Naive thymus-derived CD4-positive, alpha-beta T cell (primary cell): ENCODE measurements around the gene CNOT4. TPM values are rescaled to one million over a fixed set of nuclear protein-coding genes. Genes with fewer than 3 reads are reported as not detected.

Experiments used
- ATAC-seq: fragments of 150-1000 bp; cut with Tn5 transposase; 2 replicates; pipeline ENCODE4 v1.10.0; 2021; ENCODE audit warnings: mild to moderate bottlenecking, moderate library complexity
- CTCF ChIA-PET: fragments of 350-600 bp; sonication (Branson Sonifier 250); formaldehyde crosslinking; loops from one replicate; lab custom pipeline; 2021; ENCODE audit warnings: antibody characterized with exemption; lab: Charles Lee
- POLR2A ChIA-PET: fragments of 350-600 bp; sonication (Branson Sonifier 250); formaldehyde crosslinking; loops from one replicate; lab custom pipeline; 2021; ENCODE audit warnings: antibody characterized with exemption, inconsistent platforms; lab: Charles Lee
- DNase-seq, 9 donors: peaks; one replicate each; pipeline versions ENCODE4 v3.0.0 to v3.0.0-alpha.2; 2020 to 2022; ENCODE audit warnings: mixed read lengths in 1 of 9
- H3K27ac ChIP-seq: one replicate; pipeline ENCODE4 v1.7.0; 2013; ENCODE audit warnings: mild to moderate bottlenecking, low read depth, low read length, moderate library complexity
- H3K27me3 ChIP-seq, 2 donors: one replicate each; pipeline ENCODE4 v1.7.0; 2013; ENCODE audit warnings: low read length in 2 of 2, mild to moderate bottlenecking in 2 of 2, moderate library complexity in 2 of 2; ENCODE audit not compliant: control insufficient read depth in 2 of 2, insufficient read depth in 2 of 2
- H3K36me3 ChIP-seq, 3 experiments: 1 replicate in 2 of 3; 2 replicates in 1 of 3; pipeline ENCODE4 v1.7.0; 2013; ENCODE audit warnings: low read length in 3 of 3, mild to moderate bottlenecking in 3 of 3, moderate library complexity in 1 of 3; ENCODE audit not compliant: insufficient read depth in 3 of 3, control insufficient read depth in 2 of 3
- H3K4me1 ChIP-seq, 2 donors: one replicate each; pipeline ENCODE4 v1.7.0; 2013; ENCODE audit warnings: low read length in 2 of 2, mild to moderate bottlenecking in 2 of 2, moderate library complexity in 1 of 2; ENCODE audit not compliant: control insufficient read depth in 2 of 2, insufficient read depth in 2 of 2
- H3K4me3 ChIP-seq: 2 replicates; pipeline ENCODE4 v1.7.0; 2013; ENCODE audit warnings: mild to moderate bottlenecking, low read length
- H3K9me3 ChIP-seq, 3 experiments: 1 replicate in 2 of 3; 2 replicates in 1 of 3; pipeline ENCODE4 v1.7.0; 2013; ENCODE audit warnings: low read length in 3 of 3; ENCODE audit not compliant: control insufficient read depth in 2 of 3
- H3K27ac Mint-ChIP-seq, 9 donors: one replicate each; pipeline ENCODE4 v1.8.0; 2020 to 2022; ENCODE audit warnings: mixed read lengths in 9 of 9, mild to moderate bottlenecking in 8 of 9, moderate library complexity in 5 of 9, inconsistent platforms in 2 of 9
- H3K27me3 Mint-ChIP-seq, 5 donors: one replicate each; pipeline ENCODE4 v1.8.0; 2021 to 2022; ENCODE audit warnings: mixed read lengths in 5 of 5, mild to moderate bottlenecking in 1 of 5
- H3K36me3 Mint-ChIP-seq, 5 donors: one replicate each; pipeline ENCODE4 v1.8.0; 2020 to 2022; ENCODE audit warnings: mixed read lengths in 5 of 5, mild to moderate bottlenecking in 3 of 5, inconsistent platforms in 1 of 5
- H3K4me1 Mint-ChIP-seq, 7 donors: one replicate each; pipeline ENCODE4 v1.8.0; 2020 to 2022; ENCODE audit warnings: mixed read lengths in 7 of 7, mild to moderate bottlenecking in 3 of 7, inconsistent platforms in 1 of 7
- H3K4me3 Mint-ChIP-seq, 10 donors: one replicate each; pipeline ENCODE4 v1.8.0; 2020 to 2022; ENCODE audit warnings: mild to moderate bottlenecking in 10 of 10, mixed read lengths in 10 of 10, moderate library complexity in 6 of 10, inconsistent platforms in 2 of 10
- H3K9me3 Mint-ChIP-seq, 11 donors: one replicate each; pipeline ENCODE4 v1.8.0; 2020 to 2022; ENCODE audit warnings: mixed read lengths in 11 of 11, mild to moderate bottlenecking in 4 of 11, inconsistent platforms in 1 of 11, moderate library complexity in 1 of 11
- intact Hi-C, 2 donors: fragments of 100-400 bp; cut with micrococcal nuclease; formaldehyde crosslinking; loops; one replicate each; pipeline ENCODE4 v1.15.1; 2023
- polyA plus RNA-seq, 2 donors: library from polyadenylated mRNA; unstranded; fragments of 300-500 nt; fragmentation: Illumina TruSeq; gene quantifications; one replicate each; pipeline ENCODE4 v1.2.3, GENCODE V29; 2021
- total RNA-seq, 6 experiments: library from RNA in 5 of 6; stranded (reverse) in 5 of 6; gene quantifications; 1 replicate in 5 of 6; 2 replicates in 1 of 6; pipeline ENCODE4 v1.2.3 and lab custom pipeline; 2021 to 2026

The CNOT4 gene
- total and polyA plus RNA-seq, 7 experiments from 2014 or later, result 15.5 to 39.4 (median 36.3) TPM

DNA sequence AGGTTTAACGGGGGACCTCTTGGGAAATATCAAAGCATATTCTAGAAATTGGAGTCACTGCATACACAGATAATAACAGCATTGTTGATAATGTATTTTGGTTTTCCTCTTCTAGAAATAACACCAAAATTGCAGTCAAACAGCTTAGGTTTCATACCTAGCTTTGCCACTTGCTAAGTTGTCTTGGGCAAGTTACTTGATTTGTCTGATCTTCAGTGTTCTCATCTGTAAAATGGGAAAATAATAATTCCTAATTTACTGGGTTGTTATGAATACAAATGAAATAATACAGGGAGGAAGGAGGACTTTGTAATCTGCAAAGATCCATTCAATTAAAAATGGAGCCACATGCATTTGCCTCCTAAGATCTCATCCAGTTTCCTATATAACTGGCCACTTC lies 27.6 kb upstream of the CNOT4 start:
- no peaks in the 10 kb centered on the region for H3K36me3 Mint-ChIP-seq
- intact Hi-C loops, result no loop called here
- no peak overlapping the region for H3K4me3 ChIP-seq
- H3K27ac Mint-ChIP-seq, result no peak overlapping the region
- no peaks in the 10 kb centered on the region for H3K27me3 ChIP-seq
- H3K27ac ChIP-seq, result no peak overlapping the region
- no peaks in the 10 kb centered on the region for H3K4me1 Mint-ChIP-seq
- no peaks in the 10 kb centered on the region for H3K9me3 Mint-ChIP-seq
- CTCF ChIA-PET, result no interaction called here
- H3K4me3 Mint-ChIP-seq, result no peak overlapping the region
- DNase-seq (no peak), ATAC-seq (no peak)
- H3K4me1 ChIP-seq, result no peaks in the 10 kb centered on the region
- no peaks in the 10 kb centered on the region for H3K36me3 ChIP-seq
- H3K9me3 ChIP-seq, result no peaks in the 10 kb centered on the region
- POLR2A ChIA-PET, result no interaction called here
- peaks cover 5 to 28% (median 15%) of the 10 kb centered on the region in 5 donors for H3K27me3 Mint-ChIP-seq

DNA sequence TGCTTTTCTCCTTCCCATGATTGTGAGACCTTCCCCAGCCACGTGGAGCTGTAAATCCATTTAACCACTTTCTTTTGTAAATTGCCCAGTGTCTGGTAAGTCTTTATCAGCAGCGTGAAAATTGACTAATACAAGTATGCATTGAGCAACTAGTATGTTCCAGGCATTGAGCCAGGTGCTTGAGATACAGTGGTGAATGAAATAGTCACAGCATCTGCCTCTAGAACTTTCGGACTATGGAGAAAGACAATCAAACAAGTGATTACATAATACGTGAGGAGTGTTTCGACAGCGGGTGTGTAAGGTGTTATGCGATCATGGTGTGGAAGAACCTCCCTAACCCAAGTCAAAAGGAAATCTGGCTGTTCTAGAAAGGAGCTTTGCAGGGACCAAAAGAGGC lies 26.2 kb upstream of the CNOT4 start:
- no peak overlapping the region for H3K27ac Mint-ChIP-seq
- no peaks in the 10 kb centered on the region for H3K4me1 Mint-ChIP-seq
- no peaks in the 10 kb centered on the region for H3K36me3 Mint-ChIP-seq
- DNase-seq, result no peak
- no peaks in the 10 kb centered on the region for H3K36me3 ChIP-seq
- peaks cover 9 to 33% (median 15%) of the 10 kb centered on the region in 5 donors for H3K27me3 Mint-ChIP-seq
- H3K4me3 ChIP-seq, result no peak overlapping the region
- intact Hi-C loops, result no loop called here
- no peak overlapping the region for H3K27ac ChIP-seq
- H3K27me3 ChIP-seq, result no peaks in the 10 kb centered on the region
- H3K9me3 Mint-ChIP-seq, result no peaks in the 10 kb centered on the region
- H3K4me1 ChIP-seq, result no peaks in the 10 kb centered on the region
- peak; percentile 24 for ATAC-seq
- CTCF ChIA-PET, result no interaction called here
- no peak overlapping the region for H3K4me3 Mint-ChIP-seq
- H3K9me3 ChIP-seq, result no peaks in the 10 kb centered on the region
- POLR2A ChIA-PET, result no interaction called here

DNA sequence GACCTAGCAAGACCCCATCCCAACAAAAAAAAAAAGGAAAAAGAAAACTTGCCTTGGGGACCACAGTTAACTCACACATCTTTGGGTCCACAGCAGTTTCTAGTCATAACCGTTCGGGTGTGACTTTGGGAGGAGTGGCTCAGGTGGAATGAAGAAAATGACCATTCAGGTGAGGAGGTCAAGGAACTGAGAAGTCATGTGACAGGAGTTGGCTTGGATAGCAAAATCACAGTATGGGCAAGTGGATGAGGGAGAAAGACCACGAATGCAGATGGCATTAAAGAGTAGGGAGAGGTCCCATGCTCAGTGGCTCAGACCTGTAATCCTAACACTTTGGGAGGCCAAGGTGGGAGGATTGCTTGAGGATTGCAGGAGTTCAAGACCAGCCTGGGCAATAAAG lies 17.1 kb upstream of the CNOT4 start:
- H3K9me3 Mint-ChIP-seq, result peaks cover 0 to 5% (median 0%) of the 10 kb centered on the region in 11 donors
- no peaks in the 10 kb centered on the region for H3K4me1 Mint-ChIP-seq
- Histone ChIP-seq H3K36me3 (no peaks in the 10 kb centered on the region), H3K9me3 (no peaks in the 10 kb centered on the region), H3K27ac (no peak overlapping the region), H3K4me1 (no peaks in the 10 kb centered on the region), H3K4me3 (no peak overlapping the region), H3K27me3 (no peaks in the 10 kb centered on the region)
- H3K36me3 Mint-ChIP-seq, result no peaks in the 10 kb centered on the region
- ChIA-PET POLR2A (no interaction called here), CTCF (no interaction called here)
- H3K27ac Mint-ChIP-seq, result no peak overlapping the region
- H3K27me3 Mint-ChIP-seq, result peaks cover 0 to 20% (median 0%) of the 10 kb centered on the region in 5 donors
- intact Hi-C loops, result no loop called here
- DNase-seq (no peak), ATAC-seq (no peak)
- no peak overlapping the region for H3K4me3 Mint-ChIP-seq

DNA sequence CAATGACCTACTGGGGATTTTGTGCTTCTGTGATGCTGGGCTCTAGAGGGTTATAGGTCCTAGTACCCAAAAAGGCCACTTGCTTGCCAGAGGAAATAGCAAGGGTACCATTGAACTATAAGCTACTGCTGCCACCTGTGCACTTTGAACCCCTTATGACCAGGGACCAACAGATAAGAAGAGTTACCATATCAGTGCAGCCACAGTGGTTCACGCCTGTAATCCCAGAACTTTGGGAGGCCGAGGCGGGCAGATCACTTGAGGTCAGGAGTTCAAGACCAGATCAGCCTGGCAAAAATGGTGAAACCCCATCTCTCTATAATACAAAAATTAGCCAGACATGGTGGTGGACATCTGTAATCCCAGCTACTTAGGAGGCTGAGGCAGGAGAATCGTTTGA lies 15.5 kb upstream of the CNOT4 start:
- no peak overlapping the region for H3K27ac ChIP-seq
- Mint-ChIP-seq H3K36me3 (no peaks in the 10 kb centered on the region), H3K27ac (no peak overlapping the region), H3K9me3 (peaks cover 0 to 5% (median 0%) of the 10 kb centered on the region in 11 donors), H3K4me3 (no peak overlapping the region), H3K4me1 (no peaks in the 10 kb centered on the region), H3K27me3 (peaks cover 0 to 11% (median 0%) of the 10 kb centered on the region in 5 donors)
- no peaks in the 10 kb centered on the region for H3K36me3 ChIP-seq
- ATAC-seq (no peak), DNase-seq (no peak)
- ChIA-PET CTCF (no interaction called here), POLR2A (no interaction called here)
- H3K4me1 ChIP-seq, result no peaks in the 10 kb centered on the region
- intact Hi-C loops, result no loop called here
- no peak overlapping the region for H3K4me3 ChIP-seq
- H3K27me3 ChIP-seq, result no peaks in the 10 kb centered on the region
- H3K9me3 ChIP-seq, result no peaks in the 10 kb centered on the region

DNA sequence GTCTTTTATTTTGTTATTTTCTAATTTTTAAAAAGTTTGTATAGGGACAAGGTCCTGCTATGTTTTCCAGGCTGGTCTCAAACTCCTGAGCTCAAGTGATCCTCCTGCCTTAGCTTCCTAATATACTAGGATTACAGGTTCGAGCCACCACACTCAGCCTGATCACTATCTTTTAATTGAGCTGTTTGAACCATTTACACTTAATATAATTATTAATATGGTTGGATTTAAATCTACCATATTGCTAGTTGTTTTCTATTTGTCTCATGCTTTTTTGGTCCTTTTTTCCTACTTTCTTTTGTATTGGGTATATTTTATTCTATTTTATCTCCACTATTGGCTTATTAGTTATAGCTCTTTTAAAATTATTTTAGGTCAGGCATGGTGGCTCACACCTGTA lies 13.2 kb upstream of the CNOT4 start:
- Mint-ChIP-seq H3K27me3 (peaks cover 0 to 9% (median 0%) of the 10 kb centered on the region in 5 donors), H3K27ac (no peak overlapping the region), H3K9me3 (peaks cover 0 to 5% (median 0%) of the 10 kb centered on the region in 11 donors), H3K4me1 (no peaks in the 10 kb centered on the region), H3K4me3 (no peak overlapping the region), H3K36me3 (no peaks in the 10 kb centered on the region)
- no peaks in the 10 kb centered on the region for H3K9me3 ChIP-seq
- DNase-seq, result no peak
- H3K36me3 ChIP-seq, result no peaks in the 10 kb centered on the region
- ChIA-PET POLR2A (no interaction called here), CTCF (no interaction called here)
- intact Hi-C loops, result no loop called here
- ATAC-seq, result no peak
- H3K4me3 ChIP-seq, result no peak overlapping the region
- no peak overlapping the region for H3K27ac ChIP-seq
- H3K27me3 ChIP-seq, result no peaks in the 10 kb centered on the region
- no peaks in the 10 kb centered on the region for H3K4me1 ChIP-seq

DNA sequence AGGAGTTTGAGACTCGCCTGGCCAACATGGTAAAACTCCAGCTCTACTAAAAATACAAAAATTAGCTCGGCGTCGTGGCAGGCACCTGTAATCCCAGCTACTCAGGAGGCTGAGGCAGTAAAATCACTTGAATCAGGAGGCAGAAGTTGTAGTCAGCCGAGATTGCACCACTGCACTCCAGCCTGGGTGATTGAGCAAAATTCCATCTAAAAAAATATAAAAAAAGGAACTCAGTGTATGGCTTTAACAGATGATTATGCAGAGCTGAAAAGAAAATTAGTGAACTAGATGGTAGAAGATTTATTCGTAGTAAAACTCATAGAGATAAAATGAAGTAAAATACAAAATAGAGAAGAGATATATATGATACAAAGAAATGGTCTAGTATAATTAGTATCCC lies 12.6 kb upstream of the CNOT4 start:
- no peak overlapping the region for H3K4me3 ChIP-seq
- H3K36me3 ChIP-seq, result no peaks in the 10 kb centered on the region
- ChIA-PET POLR2A (no interaction called here), CTCF (interaction anchor here (0.7 kb wide), 1 partner anchor 16 kb away, joined by 3 read pairs; no protein-coding TSS in a partner anchor)
- ATAC-seq (no peak), DNase-seq (no peak)
- no peaks in the 10 kb centered on the region for H3K9me3 ChIP-seq
- no peaks in the 10 kb centered on the region for H3K4me1 ChIP-seq
- H3K36me3 Mint-ChIP-seq, result no peaks in the 10 kb centered on the region
- no peaks in the 10 kb centered on the region for H3K27me3 ChIP-seq
- H3K27ac Mint-ChIP-seq, result no peak overlapping the region
- H3K27me3 Mint-ChIP-seq, result peaks cover 0 to 5% (median 0%) of the 10 kb centered on the region in 5 donors
- no peak overlapping the region for H3K27ac ChIP-seq
- intact Hi-C loops, result no loop called here
- H3K4me3 Mint-ChIP-seq, result no peak overlapping the region
- peaks cover 0 to 5% (median 0%) of the 10 kb centered on the region in 11 donors for H3K9me3 Mint-ChIP-seq
- H3K4me1 Mint-ChIP-seq, result no peaks in the 10 kb centered on the region

DNA sequence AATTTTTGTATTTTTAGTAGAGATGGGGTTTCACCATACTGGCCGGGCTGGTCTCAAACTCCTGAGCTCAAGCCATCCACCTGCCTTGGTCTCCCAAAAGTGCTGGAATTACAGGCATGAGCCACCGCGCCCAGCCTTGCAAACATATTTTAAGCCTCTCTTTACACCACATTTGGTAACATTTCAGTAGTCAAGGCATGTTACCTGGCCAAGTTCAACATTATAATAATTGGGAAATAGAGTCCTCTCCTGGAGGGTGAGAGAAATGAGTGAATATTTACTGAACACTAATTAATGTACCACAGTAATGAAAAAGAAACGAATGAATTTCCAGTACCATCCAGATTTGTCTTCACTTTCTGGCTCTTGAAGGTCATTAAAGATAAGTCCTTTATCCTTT lies 10.0 kb upstream of the CNOT4 start:
- POLR2A ChIA-PET, result no interaction called here

More for the DNA sequence above, 10.0 kb upstream of the CNOT4 start:
- ATAC-seq, result no peak
- no peaks in the 10 kb centered on the region for H3K9me3 ChIP-seq
- no peaks in the 10 kb centered on the region for H3K4me1 Mint-ChIP-seq
- H3K27ac ChIP-seq, result no peak overlapping the region
- no peak overlapping the region for H3K4me3 Mint-ChIP-seq
- H3K27me3 Mint-ChIP-seq, result peaks cover 0 to 2% (median 0%) of the 10 kb centered on the region in 5 donors
- no peaks in the 10 kb centered on the region for H3K36me3 Mint-ChIP-seq
- CTCF ChIA-PET, result no interaction called here
- no peak for DNase-seq
- intact Hi-C loops, result no loop called here
- H3K9me3 Mint-ChIP-seq, result peaks cover 0 to 5% (median 0%) of the 10 kb centered on the region in 11 donors
- H3K4me1 ChIP-seq, result no peaks in the 10 kb centered on the region
- H3K27me3 ChIP-seq, result no peaks in the 10 kb centered on the region
- H3K4me3 ChIP-seq, result no peak overlapping the region
- H3K36me3 ChIP-seq, result no peaks in the 10 kb centered on the region
- H3K27ac Mint-ChIP-seq, result no peak overlapping the region
